WTC11 (cell line): ENCODE data around the gene PROCA1. TPM values are rescaled to one million over a fixed set of nuclear protein-coding genes. Genes with fewer than 3 reads are reported as not detected.

ENCODE experiments used
- ATAC-seq: fragments of 200-7000 bp; cut with Tn5 transposase; 2 replicates; pipeline ENCODE4 v1.10.0; 2021; ENCODE audit warnings: mild to moderate bottlenecking, moderate library complexity
- CTCF ChIA-PET: fragments of 300-600 bp; sonication (Branson Sonifier 250); formaldehyde crosslinking; loops from one replicate; lab custom pipeline; 2021; ENCODE audit warnings: antibody characterized with exemption; lab: Charles Lee
- POLR2A ChIA-PET: fragments of 350-600 bp; sonication (Branson Sonifier 250); formaldehyde crosslinking; loops from one replicate; lab custom pipeline; 2021; ENCODE audit warnings: antibody characterized with exemption; lab: Charles Lee
- DNase-seq: peaks from one replicate; pipeline ENCODE4 v3.0.0; 2021; ENCODE audit warnings: low spot score
- H3K27ac Mint-ChIP-seq: 2 replicates; pipeline ENCODE4 v1.8.0; 2021; ENCODE audit warnings: mixed read lengths
- H3K27me3 Mint-ChIP-seq: 2 replicates; pipeline ENCODE4 v1.8.0; 2021; ENCODE audit warnings: low read depth, mild to moderate bottlenecking, moderate library complexity, mixed read lengths
- H3K36me3 Mint-ChIP-seq: 2 replicates; pipeline ENCODE4 v1.8.0; 2021; ENCODE audit warnings: mixed read lengths
- H3K4me1 Mint-ChIP-seq: 2 replicates; pipeline ENCODE4 v1.8.0; 2022; ENCODE audit warnings: mixed read lengths
- H3K4me3 Mint-ChIP-seq: 2 replicates; pipeline ENCODE4 v1.8.0; 2021; ENCODE audit warnings: mild to moderate bottlenecking, moderate library complexity, mixed read lengths
- H3K9me3 Mint-ChIP-seq: 2 replicates; pipeline ENCODE4 v1.8.0; 2021; ENCODE audit warnings: mixed read lengths
- CBFB ChIP-seq: sonication (generic); formaldehyde crosslinking; IDR thresholded peaks from 2 replicates; pipeline ENCODE4 v1.8.1; 2022; ENCODE audit warnings: mild to moderate bottlenecking, low read depth, missing genetic modification reagents
- CREM ChIP-seq: sonication (generic); formaldehyde crosslinking; IDR thresholded peaks from 2 replicates; pipeline ENCODE4 v1.8.1; 2022; ENCODE audit warnings: mild to moderate bottlenecking, missing genetic modification reagents, moderate library complexity
- FOXK1 ChIP-seq: sonication (generic); formaldehyde crosslinking; IDR thresholded peaks from 2 replicates; pipeline ENCODE4 v1.8.0; 2022; ENCODE audit warnings: mild to moderate bottlenecking, moderate library complexity, missing genetic modification reagents
- MXD4 ChIP-seq: fragments of 250-450 bp; sonication (Bioruptor Pico); IDR thresholded peaks from 2 replicates; pipeline ENCODE4 v1.8.0; 2021; ENCODE audit warnings: mild to moderate bottlenecking, moderate library complexity, borderline replicate concordance
- NR2C2 ChIP-seq: sonication (generic); formaldehyde crosslinking; IDR thresholded peaks from 2 replicates; pipeline ENCODE4 v1.8.0; 2022; ENCODE audit warnings: mild to moderate bottlenecking, missing genetic modification reagents
- TEAD4 ChIP-seq: sonication (generic); formaldehyde crosslinking; IDR thresholded peaks from 2 replicates; pipeline ENCODE4 v1.8.0; 2022; ENCODE audit warnings: mild to moderate bottlenecking, missing genetic modification reagents
- USF1 ChIP-seq: sonication (generic); formaldehyde crosslinking; IDR thresholded peaks from 2 replicates; pipeline ENCODE4 v1.8.0; 2022; ENCODE audit warnings: mild to moderate bottlenecking, missing genetic modification reagents
- ZNF121 ChIP-seq: sonication (generic); formaldehyde crosslinking; IDR thresholded peaks from 2 replicates; pipeline ENCODE4 v1.8.0; 2023; ENCODE audit warnings: missing genetic modification reagents
- ZNF219 ChIP-seq: sonication (generic); formaldehyde crosslinking; IDR thresholded peaks from 2 replicates; pipeline ENCODE4 v1.8.0; 2023; ENCODE audit warnings: missing genetic modification reagents, mild to moderate bottlenecking, borderline replicate concordance
- ZNF416 ChIP-seq: fragments of 250-450 bp; sonication (Bioruptor Pico); IDR thresholded peaks from 2 replicates; pipeline ENCODE4 v1.9.0; 2021; ENCODE audit warnings: mild to moderate bottlenecking, inconsistent platforms
- total RNA-seq: library from RNA; stranded (reverse); gene quantifications from 3 replicates; pipeline ENCODE4 v1.2.3, GENCODE V29; 2021
- TF ChIP-seq, protein P1 (sequence below): fragments of 250-450 bp; sonication (Bioruptor Pico); conservative IDR thresholded peaks from 2 replicates; pipeline ENCODE4 v1.9.0; 2021; ENCODE audit warnings: mild to moderate bottlenecking
- TF ChIP-seq, protein P2 (sequence below): fragments of 250-450 bp; sonication (Bioruptor Pico); IDR thresholded peaks from 2 replicates; pipeline ENCODE4 v1.9.0; 2021; ENCODE audit warnings: mild to moderate bottlenecking
- TF ChIP-seq, protein P3 (sequence below): sonication (generic); formaldehyde crosslinking; IDR thresholded peaks from 2 replicates; pipeline ENCODE4 v1.8.0; 2023; ENCODE audit warnings: missing genetic modification reagents, mild to moderate bottlenecking, borderline replicate concordance
- TF ChIP-seq, protein P4 (sequence below): sonication (generic); formaldehyde crosslinking; IDR thresholded peaks from 2 replicates; pipeline ENCODE4 v1.8.1; 2022; ENCODE audit warnings: mild to moderate bottlenecking, missing genetic modification reagents, moderate library complexity, borderline replicate concordance
- TF ChIP-seq, protein P5 (sequence below): sonication (generic); formaldehyde crosslinking; IDR thresholded peaks from 2 replicates; pipeline ENCODE4 v1.8.0; 2022; ENCODE audit warnings: mild to moderate bottlenecking, missing genetic modification reagents

Gene PROCA1
- total RNA-seq, 1 experiment from 2014 or later, result 28.4 TPM

DNA sequence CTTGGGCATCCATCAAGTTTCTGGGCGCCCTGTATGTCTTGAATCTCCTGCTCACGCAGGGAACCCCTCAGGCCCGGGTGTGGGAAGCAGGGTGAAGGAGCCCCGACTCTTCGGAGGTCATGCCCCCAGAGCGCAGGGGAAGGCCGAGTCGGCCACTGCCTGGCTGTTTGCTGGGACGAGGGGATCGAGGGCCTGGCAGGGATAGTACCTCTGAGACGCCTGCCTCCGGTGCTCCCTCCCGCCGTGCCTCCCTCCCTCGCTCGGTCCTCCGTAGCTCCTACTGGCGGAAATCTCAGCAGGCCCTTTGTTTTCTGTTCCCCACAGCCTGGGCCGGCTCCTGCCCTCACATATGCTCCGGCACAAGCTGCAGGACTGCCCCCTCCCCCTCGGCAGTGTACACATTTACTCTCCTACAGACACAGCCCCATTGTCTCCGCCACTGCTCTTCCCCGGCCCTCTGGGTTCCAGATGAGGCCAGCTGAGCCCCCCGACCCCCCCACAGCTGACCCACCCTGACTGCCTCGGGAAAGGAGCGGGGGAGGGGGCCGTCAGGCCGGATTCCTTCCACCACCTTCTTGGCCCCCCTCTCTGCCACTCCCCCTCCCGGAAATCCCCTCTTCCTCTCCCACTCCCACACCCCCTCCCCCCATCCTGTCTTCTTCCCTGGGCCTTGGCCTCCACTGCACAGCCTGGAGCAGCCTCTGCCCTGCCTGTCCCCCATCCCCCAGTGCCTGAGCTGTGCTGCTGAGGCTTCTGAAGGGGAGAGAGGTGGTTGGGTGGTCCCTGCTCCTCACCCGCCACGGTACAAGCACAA, 33.5 kb upstream of the PROCA1 start (continued):
- TF ChIP-seq, protein P1, sequence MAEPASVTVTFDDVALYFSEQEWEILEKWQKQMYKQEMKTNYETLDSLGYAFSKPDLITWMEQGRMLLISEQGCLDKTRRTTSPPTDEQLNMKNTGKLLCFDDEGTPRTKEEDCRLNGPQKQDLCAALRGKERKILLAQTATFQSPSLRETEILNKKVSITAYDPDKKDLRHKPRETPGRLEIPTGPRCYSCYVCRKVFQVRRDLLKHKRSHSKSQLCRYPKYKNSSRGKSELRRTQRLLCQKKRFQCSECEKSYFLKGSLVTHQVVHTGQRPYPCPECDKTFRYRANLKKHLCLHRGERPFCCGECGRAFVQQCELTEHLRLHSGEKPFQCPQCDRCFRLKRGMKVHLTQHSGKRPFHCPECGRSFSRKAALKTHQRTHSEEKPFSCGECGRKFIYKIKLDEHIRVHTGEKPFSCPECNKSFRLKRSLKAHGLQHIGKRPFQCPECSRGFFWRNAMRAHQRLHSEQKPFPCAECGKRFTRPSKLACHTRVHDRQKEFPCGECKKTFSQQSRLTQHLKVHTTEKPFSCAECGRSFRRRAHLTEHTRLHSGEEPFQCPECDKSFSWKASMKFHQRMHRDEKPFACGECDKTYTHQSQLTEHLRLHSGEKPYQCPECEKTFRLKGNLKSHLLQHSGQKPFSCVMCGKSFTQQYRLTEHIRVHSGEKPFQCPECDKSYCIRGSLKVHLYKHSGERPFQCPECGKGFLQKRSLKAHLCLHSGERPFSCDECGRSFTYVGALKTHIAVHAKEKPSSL (CRISPR knock-in tag), result no peak
- TF ChIP-seq, protein P2, sequence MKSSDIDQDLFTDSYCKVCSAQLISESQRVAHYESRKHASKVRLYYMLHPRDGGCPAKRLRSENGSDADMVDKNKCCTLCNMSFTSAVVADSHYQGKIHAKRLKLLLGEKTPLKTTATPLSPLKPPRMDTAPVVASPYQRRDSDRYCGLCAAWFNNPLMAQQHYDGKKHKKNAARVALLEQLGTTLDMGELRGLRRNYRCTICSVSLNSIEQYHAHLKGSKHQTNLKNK (CRISPR knock-in tag), result no peak
- TF ChIP-seq, protein P3, sequence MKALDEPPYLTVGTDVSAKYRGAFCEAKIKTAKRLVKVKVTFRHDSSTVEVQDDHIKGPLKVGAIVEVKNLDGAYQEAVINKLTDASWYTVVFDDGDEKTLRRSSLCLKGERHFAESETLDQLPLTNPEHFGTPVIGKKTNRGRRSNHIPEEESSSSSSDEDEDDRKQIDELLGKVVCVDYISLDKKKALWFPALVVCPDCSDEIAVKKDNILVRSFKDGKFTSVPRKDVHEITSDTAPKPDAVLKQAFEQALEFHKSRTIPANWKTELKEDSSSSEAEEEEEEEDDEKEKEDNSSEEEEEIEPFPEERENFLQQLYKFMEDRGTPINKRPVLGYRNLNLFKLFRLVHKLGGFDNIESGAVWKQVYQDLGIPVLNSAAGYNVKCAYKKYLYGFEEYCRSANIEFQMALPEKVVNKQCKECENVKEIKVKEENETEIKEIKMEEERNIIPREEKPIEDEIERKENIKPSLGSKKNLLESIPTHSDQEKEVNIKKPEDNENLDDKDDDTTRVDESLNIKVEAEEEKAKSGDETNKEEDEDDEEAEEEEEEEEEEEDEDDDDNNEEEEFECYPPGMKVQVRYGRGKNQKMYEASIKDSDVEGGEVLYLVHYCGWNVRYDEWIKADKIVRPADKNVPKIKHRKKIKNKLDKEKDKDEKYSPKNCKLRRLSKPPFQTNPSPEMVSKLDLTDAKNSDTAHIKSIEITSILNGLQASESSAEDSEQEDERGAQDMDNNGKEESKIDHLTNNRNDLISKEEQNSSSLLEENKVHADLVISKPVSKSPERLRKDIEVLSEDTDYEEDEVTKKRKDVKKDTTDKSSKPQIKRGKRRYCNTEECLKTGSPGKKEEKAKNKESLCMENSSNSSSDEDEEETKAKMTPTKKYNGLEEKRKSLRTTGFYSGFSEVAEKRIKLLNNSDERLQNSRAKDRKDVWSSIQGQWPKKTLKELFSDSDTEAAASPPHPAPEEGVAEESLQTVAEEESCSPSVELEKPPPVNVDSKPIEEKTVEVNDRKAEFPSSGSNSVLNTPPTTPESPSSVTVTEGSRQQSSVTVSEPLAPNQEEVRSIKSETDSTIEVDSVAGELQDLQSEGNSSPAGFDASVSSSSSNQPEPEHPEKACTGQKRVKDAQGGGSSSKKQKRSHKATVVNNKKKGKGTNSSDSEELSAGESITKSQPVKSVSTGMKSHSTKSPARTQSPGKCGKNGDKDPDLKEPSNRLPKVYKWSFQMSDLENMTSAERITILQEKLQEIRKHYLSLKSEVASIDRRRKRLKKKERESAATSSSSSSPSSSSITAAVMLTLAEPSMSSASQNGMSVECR (CRISPR knock-in tag), result 0 out of 2 replicates have a peak, but pooled peaks have one; percentile 3
- no peak for TF ChIP-seq CBFB (CRISPR knock-in tag)
- TF ChIP-seq, protein P4, sequence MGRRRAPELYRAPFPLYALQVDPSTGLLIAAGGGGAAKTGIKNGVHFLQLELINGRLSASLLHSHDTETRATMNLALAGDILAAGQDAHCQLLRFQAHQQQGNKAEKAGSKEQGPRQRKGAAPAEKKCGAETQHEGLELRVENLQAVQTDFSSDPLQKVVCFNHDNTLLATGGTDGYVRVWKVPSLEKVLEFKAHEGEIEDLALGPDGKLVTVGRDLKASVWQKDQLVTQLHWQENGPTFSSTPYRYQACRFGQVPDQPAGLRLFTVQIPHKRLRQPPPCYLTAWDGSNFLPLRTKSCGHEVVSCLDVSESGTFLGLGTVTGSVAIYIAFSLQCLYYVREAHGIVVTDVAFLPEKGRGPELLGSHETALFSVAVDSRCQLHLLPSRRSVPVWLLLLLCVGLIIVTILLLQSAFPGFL (CRISPR knock-in tag), result no peak
- TF ChIP-seq ZNF219, result no peak

- peak overlapping the region; percentile 93 for H3K27ac Mint-ChIP-seq
- no peaks in the 10 kb centered on the region for H3K27me3 Mint-ChIP-seq
- ATAC-seq, result no peak
- POLR2A ChIA-PET, result interaction anchor here (0.6 to 13.5 kb wide), 11 partner anchors 17 to 208 kb away, joined by 3 to 310 read pairs (median 10); partner anchors contain the start of genes ERAL1, NEK8, PHF12 and PROCA1
- CTCF ChIA-PET, result interaction anchor here (1.0 to 13.9 kb wide), 6 partner anchors 8 to 205 kb away, joined by 4 to 541 read pairs (median 12); partner anchors contain the start of genes NEK8 and TLCD1
- peak; percentile 83 for DNase-seq
- H3K9me3 Mint-ChIP-seq, result no peaks in the 10 kb centered on the region
- H3K4me3 Mint-ChIP-seq, result peak overlapping the region; percentile 88
- peaks cover 46% of the 10 kb centered on the region for H3K4me1 Mint-ChIP-seq
- peaks cover 31% of the 10 kb centered on the region for H3K36me3 Mint-ChIP-seq
- TF ChIP-seq FOXK1, result peak; percentile 14; the same call in 1 of the 2 replicates
- TF ChIP-seq, protein P5, sequence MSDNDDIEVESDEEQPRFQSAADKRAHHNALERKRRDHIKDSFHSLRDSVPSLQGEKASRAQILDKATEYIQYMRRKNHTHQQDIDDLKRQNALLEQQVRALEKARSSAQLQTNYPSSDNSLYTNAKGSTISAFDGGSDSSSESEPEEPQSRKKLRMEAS (CRISPR knock-in tag), result 0 out of 2 replicates have a peak, but pooled peaks have one; percentile 15
- peak; percentile 89 for TF ChIP-seq CREM (CRISPR knock-in tag)
- peak; percentile 48 for TF ChIP-seq TEAD4
- peak; percentile 79; the same call in 1 of the 2 replicates for TF ChIP-seq ZNF416 (CRISPR knock-in tag)
- TF ChIP-seq MXD4, result no peak
- TF ChIP-seq ZNF121 (CRISPR knock-in tag), result no peak
- TF ChIP-seq, protein P3 (CRISPR knock-in tag), result 0 out of 2 replicates have a peak, but pooled peaks have one; percentile 49
- peak; percentile 17; the same call in 1 of the 2 replicates for TF ChIP-seq USF1 (CRISPR knock-in tag)
- TF ChIP-seq NR2C2 (CRISPR knock-in tag), result no peak
Measured at GRCh38 chr17:28744104-28744971, 32.6 kb upstream of the PROCA1 start.
